Anterior cingulate cortex (tissue), 58 donors: ENCODE results near the gene VIPAS39.
A peak's percentile ranks its signal among the peaks of the same experiment; 100 is the strongest.

Experiments used
- DNase-seq, 58 donors: peaks; one replicate each; lab custom pipeline; 2025; lab: John Stamatoyannopoulos, UW

VIPAS39 gene

GRCh38 chr14:77409131-77409533 lies 48.3 kb downstream of the VIPAS39 start:
- no peak for DNase-seq

GRCh38 chr14:77407158-77407557 lies 50.2 kb downstream of the VIPAS39 start:
- no peak for DNase-seq

GRCh38 chr14:77406718-77407117 lies 50.7 kb downstream of the VIPAS39 start:
- peak in 1 of 58 donors; percentile 1 for DNase-seq

GRCh38 chr14:77406086-77406485 lies 51.3 kb downstream of the VIPAS39 start:
- no peak for DNase-seq

GRCh38 chr14:77403768-77404167 lies 53.6 kb downstream of the VIPAS39 start:
- no peak for DNase-seq

- no peak for DNase-seq
These were observed 57.2 kb downstream of the VIPAS39 start for GRCh38 chr14:77400216-77400615.

- DNase-seq = no peak
These were observed 67.2 kb downstream of the VIPAS39 start for GRCh38 chr14:77390188-77390587.

- DNase-seq = no peak
These were observed 78.7 kb downstream of the VIPAS39 start for GRCh38 chr14:77378701-77379100.

GRCh38 chr14:77377502-77377844 lies 79.9 kb downstream of the VIPAS39 start:
- DNase-seq = no peak

GRCh38 chr14:77376771-77377501 lies 80.5 kb downstream of the VIPAS39 start, which contains the start of the genes SAMD15 and TMED8:
TSS of gene SAMD15 (plus strand) at chr14:77377379. CDS start at chr14:77377419, 40 bp downstream.
TSS of gene TMED8 (minus strand) at chr14:77377094. CDS start at chr14:77377053, 41 bp downstream.
- DNase-seq = peak in 57 of 58 donors; percentile 49 to 93 (median 82)
